NOMO-1 (cell line): ENCODE data around the gene TK1.

Experiments
- DNase-seq, 2 experiments: peaks; one replicate each; lab custom pipeline; 2025; ENCODE audit not compliant: unreplicated experiment in 2 of 2; lab: John Stamatoyannopoulos, UW

The TK1 gene

DNA sequence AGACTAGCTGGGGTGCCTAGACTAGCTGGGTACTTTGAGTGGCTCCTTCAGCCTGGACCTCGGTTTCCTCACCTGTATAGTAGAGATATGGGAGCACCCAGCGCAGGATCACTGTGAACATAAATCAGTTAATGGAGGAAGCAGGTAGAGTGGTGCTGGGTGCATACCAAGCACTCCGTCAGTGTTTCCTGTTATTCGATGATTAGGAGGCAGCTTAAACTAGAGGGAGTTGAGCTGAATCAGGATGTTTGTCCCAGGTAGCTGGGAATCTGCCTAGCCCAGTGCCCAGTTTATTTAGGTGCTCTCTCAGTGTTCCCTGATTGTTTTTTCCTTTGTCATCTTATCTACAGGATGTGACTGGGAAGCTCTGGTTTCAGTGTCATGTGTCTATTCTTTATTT lies 36.2 kb upstream of the TK1 start:
- no peak for DNase-seq

DNA sequence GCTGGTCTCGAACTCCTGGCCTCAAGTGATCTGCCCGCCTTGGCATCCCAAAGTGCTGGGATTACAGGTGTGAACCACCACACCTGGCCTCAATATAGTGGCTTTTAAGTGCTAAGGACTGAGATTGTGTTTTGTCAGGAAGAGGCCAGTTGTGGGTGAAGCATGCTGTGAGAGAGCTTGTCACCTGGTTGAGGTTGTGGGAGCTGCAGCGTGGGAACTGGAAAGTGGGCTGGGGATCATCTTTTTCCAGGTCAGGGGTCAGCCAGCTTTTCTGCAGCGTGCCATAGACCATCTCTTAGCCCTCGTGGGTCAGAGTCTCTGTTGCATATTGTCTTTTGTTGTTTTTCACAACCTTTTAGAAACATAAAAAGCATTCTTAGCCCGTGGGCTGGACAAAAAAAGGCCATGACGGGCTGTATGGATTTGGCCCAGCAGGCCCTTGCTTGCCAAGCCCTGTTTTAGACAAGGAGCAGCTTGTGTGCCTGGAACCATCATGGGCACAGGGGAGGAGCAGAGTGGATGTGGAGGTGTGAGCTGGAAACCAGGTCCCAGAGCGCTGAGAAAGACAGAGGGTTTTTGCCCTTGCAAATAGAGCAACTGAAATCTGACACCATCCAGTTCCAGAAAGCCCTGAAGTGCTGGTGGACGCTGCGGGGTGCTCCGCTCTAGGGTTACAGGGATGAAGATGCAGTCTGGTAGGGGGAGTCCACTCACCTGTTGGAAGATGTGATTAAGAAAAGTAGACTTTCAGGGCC lies 32.7 kb upstream of the TK1 start:
- DNase-seq: no peak

DNA sequence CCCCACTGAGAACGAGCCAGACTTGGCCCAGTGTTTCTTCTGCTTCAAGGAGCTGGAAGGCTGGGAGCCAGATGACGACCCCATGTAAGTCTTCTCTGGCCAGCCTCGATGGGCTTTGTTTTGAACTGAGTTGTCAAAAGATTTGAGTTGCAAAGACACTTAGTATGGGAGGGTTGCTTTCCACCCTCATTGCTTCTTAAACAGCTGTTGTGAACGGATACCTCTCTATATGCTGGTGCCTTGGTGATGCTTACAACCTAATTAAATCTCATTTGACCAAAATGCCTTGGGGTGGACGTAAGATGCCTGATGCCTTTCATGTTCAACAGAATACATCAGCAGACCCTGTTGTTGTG lies 27.8 kb upstream of the TK1 start:
- DNase-seq: no peak

DNA sequence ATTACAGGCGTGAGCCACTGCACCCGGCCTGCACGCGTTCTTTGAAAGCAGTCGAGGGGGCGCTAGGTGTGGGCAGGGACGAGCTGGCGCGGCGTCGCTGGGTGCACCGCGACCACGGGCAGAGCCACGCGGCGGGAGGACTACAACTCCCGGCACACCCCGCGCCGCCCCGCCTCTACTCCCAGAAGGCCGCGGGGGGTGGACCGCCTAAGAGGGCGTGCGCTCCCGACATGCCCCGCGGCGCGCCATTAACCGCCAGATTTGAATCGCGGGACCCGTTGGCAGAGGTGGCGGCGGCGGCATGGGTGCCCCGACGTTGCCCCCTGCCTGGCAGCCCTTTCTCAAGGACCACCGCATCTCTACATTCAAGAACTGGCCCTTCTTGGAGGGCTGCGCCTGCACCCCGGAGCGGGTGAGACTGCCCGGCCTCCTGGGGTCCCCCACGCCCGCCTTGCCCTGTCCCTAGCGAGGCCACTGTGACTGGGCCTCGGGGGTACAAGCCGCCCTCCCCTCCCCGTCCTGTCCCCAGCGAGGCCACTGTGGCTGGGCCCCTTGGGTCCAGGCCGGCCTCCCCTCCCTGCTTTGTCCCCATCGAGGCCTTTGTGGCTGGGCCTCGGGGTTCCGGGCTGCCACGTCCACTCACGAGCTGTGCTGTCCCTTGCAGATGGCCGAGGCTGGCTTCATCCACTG lies 27.3 kb upstream of the TK1 start, which contains the start of gene BIRC5:
TSS of gene BIRC5 (plus strand) at position 238 of the 690 bp plus-strand sequence. CDS start at position 302, 64 bp downstream.
- peak; percentile 83 to 91 for DNase-seq

DNA sequence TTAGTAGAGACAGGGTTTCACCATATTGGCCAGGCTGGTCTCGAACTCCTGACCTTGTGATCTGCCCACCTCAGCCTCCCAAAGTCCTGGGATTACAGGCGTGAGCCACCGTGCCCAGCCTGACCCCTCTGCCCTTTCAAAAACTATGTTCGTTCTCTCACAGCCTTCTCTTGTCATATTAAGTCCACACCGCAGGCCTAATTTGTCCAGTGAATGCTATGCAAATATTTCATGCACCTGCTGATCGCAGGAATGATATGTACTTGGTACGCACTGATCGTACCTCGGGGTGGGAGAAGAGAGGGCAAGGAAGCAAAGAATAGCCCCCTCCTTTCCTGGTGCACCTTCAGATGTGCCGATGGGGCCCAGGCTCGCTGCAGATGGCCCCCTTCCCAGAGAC lies 24.2 kb upstream of the TK1 start:
- no peak for DNase-seq

DNA sequence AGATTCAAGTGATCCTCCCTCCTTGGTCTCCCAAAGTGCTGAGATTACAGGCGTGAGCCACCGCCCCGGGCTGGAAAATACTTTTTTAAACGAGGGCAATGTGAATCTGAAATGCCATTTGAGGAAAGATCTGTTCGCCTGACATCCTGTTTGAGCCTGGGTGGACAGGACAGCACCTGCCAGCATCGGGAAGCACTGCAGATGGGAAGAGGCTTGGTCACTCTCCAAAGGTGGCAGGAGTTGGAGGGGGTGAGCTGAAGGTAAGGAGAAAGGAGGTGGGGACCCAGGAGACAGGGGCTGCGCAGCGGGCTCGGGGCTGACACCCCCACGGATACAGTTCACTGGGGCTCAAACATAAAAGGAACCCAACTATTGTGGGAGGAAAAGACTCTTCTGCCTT lies 23.3 kb upstream of the TK1 start:
- no peak for DNase-seq

DNA sequence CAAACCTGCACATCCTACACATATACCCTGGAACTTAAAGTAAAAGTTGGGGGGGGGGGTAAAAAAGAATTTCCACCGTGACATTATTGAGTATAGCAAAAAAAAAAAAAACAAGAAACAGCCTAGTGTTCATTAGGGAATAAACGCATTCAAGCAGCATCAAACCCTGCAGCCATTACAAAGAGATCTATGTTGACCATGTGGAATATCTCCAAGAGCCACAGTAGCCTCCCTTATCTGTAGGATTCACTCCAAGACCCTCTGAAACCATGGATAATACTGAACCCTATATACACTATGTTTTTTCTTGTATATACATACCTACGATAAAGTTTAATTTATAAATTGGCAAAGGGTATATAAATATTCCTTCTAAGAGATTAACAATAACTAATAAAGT lies 21.6 kb upstream of the TK1 start:
- no peak for DNase-seq

DNA sequence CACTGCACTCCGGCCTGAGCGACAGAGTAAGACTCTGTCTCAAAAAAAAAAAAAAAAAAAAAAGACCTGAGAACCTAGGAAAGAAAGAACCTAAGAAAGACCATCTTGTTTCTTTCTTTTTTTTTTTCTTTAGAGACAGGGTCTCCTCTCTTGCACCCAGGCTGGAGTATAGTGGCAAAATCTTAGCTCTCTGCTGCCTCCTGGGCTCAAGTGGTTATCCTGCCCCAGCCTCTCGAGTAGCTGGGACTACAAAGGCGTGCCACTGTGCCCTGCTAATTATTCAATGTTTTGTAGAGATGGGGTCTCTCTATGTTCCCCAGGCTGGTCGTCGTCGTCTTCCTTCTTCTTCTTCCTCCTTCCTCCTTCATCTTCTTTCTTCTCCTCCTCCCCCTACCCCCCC lies 19.4 kb upstream of the TK1 start:
- DNase-seq: no peak

DNA sequence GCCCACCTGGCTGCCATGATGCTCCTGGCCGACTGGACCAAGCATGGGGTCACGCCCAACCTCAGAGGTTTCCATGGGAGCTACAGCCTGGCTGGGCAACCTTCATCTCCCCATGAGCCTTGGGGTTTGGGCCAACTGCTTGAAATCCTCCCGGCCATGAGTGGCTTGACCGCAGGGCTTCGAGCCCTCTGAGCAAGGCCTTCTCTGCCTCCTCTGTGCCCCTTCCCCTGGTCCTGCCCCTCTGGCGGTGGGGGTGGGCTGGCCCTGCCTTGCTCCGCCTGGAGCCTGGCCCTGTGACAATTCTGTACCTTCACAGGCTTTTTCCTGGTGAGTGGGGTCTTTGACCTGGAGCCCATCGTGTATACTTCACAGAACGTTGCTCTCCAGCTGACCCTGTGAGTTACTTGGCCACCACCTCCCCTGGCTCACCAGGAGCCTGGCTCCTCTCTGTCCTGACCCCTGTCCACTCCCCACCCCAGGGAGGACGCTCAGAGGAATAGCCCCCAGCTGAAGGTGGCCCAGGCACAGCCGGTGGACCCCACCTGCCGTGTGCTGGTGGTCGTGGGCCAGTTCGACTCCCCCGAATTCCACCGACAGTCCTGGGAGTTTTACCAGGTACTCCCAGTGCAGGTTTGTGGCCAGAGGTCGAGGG lies 18.4 kb upstream of the TK1 start:
- no peak for DNase-seq

DNA sequence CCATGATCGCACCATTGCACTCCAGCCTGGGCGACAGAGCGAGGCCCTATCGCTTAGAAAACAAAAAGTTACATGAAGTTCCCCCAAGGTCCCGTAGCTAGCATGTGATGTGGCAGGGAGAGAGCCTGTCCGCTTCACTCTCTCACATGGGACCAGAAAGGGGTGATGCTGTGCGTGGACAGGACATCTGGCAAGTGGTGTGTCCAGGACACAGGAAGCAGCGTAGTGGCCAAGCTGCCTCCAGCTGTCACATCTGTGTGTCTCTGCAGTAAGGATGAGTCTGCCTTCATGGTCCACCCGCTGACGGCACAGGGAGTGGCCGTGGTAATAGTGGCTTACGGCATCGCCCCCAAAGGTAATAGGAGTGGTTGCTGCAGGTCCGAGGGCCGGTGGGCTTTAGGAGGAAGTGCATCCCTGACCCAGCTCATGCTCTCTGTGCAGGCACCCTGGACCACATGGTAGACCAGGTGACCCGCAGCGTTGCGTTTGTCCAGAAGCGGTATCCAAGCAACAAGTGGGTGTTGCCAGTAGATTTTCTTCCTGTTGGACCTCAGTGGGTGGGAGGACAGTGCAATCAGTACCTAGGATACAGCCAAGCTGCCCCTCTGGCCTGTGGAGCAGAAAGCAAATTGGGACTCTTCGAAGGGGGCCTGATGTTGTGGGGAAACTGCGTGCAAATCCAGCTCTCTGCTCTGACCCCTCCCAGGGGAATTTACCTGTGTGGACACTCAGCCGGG lies 17.7 kb upstream of the TK1 start:
- no peak for DNase-seq

DNA sequence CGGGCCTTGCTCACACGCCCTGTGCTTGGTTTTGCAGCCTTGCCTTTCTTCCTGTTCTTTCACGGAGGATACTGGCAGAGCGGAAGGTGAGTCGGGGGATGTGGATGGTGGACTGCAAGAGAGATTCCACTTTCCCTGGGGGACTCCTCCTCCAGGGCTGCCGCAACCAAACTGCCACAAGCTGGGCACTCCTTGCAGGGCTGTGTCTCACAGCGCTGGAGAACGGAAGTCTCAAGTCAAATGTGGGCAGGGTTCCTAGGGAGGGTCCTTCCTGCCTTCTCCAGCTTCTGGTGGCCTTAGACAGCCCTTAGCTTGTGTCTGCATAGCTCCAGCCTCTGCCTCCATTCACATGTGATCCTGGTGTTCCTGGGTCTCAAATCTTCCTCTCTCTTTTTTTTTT lies 15.8 kb upstream of the TK1 start:
- no peak for DNase-seq

DNA sequence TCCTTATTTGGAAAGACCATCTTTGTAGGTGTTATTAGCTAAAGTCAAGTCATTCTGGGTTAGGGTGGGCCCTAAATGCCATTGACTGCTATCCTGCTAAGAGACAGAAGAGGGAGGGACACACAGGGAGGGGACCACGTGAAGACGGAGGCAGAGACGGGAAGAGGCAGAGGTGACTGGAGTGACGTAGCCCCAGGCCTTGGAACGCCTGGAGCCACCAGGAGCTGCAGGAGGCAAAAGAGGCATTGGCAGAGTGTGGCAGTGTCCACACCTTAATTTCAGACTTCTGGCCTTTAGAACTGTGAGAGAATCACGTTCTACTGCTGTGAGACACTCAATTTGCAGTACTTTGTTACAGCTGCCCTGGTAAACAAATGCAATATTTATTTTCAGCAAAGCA lies 13.6 kb upstream of the TK1 start:
- DNase-seq: no peak

DNA sequence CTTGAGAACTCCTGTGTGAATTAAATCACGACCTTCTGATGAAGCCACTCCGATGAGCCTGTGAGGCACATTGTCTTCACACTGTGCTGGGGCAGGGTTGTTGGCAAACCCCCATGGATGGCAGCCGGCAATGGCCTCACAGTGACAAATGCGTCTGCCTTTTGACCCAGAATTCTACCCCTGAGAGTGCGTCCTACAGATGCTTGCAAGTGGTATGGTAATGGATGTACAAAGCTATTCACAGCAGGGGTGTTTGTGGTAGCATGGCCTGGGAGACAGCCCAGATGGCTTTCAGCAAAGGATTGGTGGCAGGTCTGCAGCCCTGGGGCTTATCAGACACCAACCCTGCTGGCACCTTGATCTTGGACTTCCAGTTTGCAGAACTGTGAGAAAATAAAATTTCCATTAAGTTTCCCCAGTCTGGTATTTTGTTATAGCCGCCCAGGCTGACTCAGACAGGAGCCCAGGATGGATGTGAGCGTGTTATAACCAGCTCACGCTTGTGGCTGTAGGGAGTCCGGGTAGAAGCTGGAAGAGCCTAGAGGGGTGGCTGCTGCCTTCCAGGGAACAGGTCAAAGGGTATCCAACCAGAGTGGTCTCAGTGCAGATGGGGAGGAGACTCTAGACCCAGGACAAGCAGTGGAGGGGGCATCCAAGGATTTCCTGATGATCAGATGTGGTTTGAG lies 10.4 kb upstream of the TK1 start:
- no peak for DNase-seq

DNA sequence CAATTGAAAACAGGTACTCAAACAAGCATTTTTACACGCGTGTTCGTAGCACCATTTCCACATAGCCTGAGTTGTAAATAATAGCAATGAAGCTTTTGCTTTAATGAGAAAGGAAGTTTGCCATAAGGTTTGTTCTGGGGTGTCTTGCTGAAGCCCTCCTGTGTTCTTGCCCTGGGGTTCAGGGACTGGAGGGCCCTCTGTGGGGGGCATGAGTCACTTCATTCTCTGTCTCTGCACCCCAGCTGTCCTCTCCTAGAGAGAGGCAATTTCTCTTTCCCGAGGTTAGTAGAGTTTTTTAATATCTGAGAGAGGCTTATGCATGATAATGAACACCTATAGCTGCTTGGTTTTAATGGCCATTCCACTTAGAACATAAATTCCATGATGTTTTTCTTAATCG lies 9.9 kb upstream of the TK1 start:
- DNase-seq: no peak

DNA sequence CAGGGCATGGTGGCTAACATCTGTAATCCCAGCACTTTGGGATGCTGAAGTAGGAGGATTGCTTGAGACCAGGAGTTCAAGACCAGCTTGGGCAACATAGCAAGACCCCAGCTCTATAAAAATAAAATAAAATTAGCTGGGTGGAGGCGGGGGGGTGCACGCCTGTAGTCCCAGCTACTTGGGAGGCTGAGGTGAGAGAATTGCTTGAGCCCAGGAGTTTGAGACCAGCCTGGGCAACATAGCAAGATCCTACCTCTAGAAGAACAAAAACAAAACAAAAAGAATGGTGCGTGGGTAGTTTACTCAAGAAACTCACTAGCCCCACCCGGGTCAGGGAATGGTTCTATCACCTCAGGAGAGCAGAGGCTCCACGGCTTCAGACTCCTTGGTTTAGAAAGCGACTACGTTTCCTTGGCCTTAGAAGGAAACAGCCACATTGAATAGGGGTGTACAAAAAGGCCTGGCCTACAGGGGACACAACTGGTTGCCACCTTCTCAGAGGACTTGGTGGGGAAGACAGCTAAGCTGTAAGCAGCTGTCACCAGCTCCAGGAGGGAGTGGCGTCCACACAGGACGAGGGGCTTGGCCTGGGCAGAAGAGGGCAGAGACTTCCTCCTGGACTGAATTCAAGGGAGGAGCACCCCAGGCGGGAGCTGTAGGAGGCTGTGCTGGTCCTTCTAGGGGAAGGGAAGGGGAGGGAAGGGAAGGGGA lies 716 bp downstream of the TK1 start:
- peak; percentile 37 to 50 for DNase-seq

DNA sequence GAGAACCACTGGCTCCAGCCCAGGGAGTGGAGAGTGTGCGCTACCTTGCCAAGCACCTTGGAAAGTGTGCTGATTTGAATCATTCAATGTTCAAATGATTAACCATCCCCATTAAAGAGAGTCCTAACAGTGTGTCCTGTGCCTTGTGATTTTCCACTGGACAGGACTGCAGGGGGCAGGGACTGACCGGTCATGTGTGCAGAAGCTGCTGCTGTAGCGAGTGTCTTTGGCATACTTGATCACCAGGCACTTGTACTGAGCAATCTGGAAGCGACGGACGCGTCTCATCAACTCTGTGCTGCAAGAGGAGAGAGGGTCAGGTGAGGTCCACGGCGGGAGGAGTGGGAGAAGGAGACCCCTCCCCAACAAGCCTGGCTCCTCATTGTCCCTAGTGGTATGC lies 2.0 kb downstream of the TK1 start:
- no peak for DNase-seq

DNA sequence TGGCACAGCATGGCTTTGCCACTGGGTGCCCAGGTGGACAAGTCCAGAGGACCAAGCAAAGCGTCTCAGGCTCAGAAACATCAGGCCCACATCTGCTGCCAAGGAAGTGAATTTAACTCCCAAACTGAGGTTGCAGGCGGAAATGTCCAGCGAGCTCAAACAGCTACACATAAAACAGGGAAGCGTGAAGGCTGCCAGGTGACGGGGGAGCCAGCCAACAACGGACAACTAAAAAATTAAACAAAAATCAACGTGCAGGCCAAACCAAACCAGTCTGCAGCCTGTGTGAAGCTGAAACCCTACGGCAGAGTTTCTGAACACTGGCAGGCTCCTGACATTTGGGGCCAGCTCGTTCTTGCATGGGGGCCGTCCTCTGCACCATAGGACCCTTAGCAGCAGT lies 2.5 kb downstream of the TK1 start:
- DNase-seq: no peak

DNA sequence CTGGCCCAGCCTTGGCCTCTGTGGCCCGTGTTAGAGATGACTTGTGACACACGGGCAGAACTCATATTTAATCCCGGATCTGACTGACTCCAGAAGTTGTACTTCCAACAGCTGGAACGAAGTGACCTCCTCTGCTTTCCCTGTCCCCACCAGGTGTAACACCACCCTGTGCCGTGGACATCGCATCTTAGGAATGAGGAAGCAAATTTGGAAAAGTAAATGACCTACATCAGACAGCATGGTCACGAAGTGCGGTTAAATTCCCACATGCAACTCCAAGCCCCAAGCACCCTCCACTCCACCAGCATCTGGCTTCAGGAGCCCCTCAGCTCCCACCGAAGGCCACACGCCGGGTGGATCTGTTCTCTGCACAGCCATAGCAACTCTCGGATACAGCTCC lies 2.9 kb downstream of the TK1 start:
- no peak for DNase-seq

DNA sequence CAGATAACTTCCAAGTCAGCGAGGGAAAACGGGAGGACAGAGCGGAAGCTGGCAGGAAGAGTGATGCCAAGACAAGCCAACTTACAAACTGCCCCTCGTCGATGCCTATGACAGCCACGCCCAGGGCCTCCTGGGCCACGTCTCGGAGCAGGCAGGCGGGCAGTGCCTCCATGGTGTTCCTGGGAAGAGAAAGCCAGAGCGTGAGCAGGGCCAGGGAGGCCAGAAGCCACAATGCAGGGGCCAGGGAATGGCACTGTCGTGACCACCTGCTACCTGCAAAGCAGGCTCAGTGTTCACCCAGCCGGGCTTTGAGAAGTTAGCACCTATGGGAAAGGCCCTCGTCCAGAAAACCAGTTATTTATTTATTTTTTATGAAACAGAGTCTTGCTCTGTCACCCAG lies 4.3 kb downstream of the TK1 start:
- DNase-seq: no peak

DNA sequence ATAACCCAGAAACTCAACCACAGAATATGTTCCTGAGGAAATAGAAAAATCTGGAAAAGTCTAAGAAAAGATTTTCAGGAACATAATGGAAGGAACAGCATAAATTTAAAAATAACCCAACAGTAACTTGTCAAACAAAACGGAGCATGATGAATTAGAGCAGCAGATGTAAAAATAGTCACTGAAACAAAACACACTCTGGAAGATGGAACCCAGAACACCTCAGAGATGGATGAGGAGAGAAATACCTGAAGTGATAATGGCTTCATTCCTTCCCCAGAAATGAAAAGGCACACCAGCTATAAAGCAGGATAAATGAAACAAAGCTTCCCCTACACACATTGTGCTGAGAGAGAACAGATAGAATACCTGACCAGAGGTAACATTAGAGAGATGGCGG lies 6.3 kb downstream of the TK1 start:
- no peak for DNase-seq
